Kidney (tissue), 14 donors: ENCODE measurements around the gene ZC3H10. TPM values are rescaled to one million over a fixed set of nuclear protein-coding genes. Genes with fewer than 3 reads are reported as not detected.
A peak's percentile ranks its signal among the peaks of the same experiment; 100 is the strongest.

Experiments
- DNase-seq, 5 donors: peaks; one replicate each; pipeline ENCODE4 v3.0.0-alpha.2; 2013 to 2020
- FAIRE-seq: peaks from 2 replicates; lab custom pipeline; 2012; peaks lifted over from hg19 to GRCh38; lab: Jason Lieb, UNC
- H3K27ac ChIP-seq, 2 donors: one replicate each; pipeline ENCODE4 v1.7.0; 2013; ENCODE audit warnings: low read depth in 2 of 2, low read length in 2 of 2, inconsistent platforms in 1 of 2
- H3K27me3 ChIP-seq: one replicate; pipeline ENCODE4 v1.7.1; 2013; ENCODE audit warnings: low read length, inconsistent platforms; ENCODE audit not compliant: control insufficient read depth, insufficient read depth
- H3K36me3 ChIP-seq, 3 donors: one replicate each; pipeline versions ENCODE4 v1.7.0 to v1.7.1; 2013; ENCODE audit warnings: low read length in 3 of 3, control low read depth in 1 of 3, inconsistent platforms in 1 of 3; ENCODE audit not compliant: insufficient read depth in 3 of 3, control insufficient read depth in 2 of 3
- H3K4me1 ChIP-seq, 3 donors: one replicate each; pipeline versions ENCODE4 v1.7.0 to v1.7.1; 2013; ENCODE audit warnings: low read length in 3 of 3, inconsistent platforms in 1 of 3, low read depth in 1 of 3; ENCODE audit not compliant: control insufficient read depth in 2 of 3, insufficient read depth in 2 of 3
- H3K4me3 ChIP-seq, 3 donors: one replicate each; pipeline versions ENCODE4 v1.7.0 to v1.8.1; 2013; ENCODE audit warnings: low read length in 3 of 3, control low read depth in 1 of 3, inconsistent platforms in 1 of 3
- H3K9ac ChIP-seq, 3 donors: one replicate each; pipeline versions ENCODE4 v1.7.0 to v1.7.1; 2013; ENCODE audit warnings: low read length in 3 of 3, control low read depth in 1 of 3, inconsistent platforms in 1 of 3
- H3K9me3 ChIP-seq, 3 donors: one replicate each; pipeline versions ENCODE4 v1.7.0 to v1.7.1; 2013; ENCODE audit warnings: low read length in 3 of 3, control low read depth in 1 of 3, inconsistent platforms in 1 of 3; ENCODE audit not compliant: control insufficient read depth in 2 of 3, insufficient read depth in 1 of 3
- CTCF ChIP-seq: IDR thresholded peaks from 3 replicates; pipeline ENCODE4 v1.5.1; 2012; ENCODE audit warnings: mild to moderate bottlenecking, moderate library complexity, borderline replicate concordance; ENCODE audit not compliant: insufficient read depth; ENCODE audit errors: extremely low read depth
- intact Hi-C: fragments of 100-400 bp; cut with DNase I; formaldehyde crosslinking; loops from one replicate; pipeline ENCODE4 v1.11.1; 2022
- polyA plus RNA-seq: library from polyadenylated mRNA; stranded (reverse); fragments of 350-450 nt; fragmentation: Illumina TruSeq; extraction: RNeasy Lipid Tissue Mini Kit (QIAGEN cat#74804); gene quantifications from one replicate; pipeline ENCODE4 v1.2.3, GENCODE V29; 2014; ENCODE audit warnings: low read depth, low replicate concordance; ENCODE audit not compliant: insufficient read depth
- total RNA-seq: library from RNA; stranded (reverse); fragmentation: NEBNext Ultra II Directional; extraction: Animal tissue kit (Norgen Biotek cat#: 25700); gene quantifications from one replicate; pipeline ENCODE4 v1.2.1, GENCODE V29; 2021
- donor health status: control.
- donor health status: control.
- donor health status: control.
- donor health status: control.
- donor health status: control.
- donor health status: DM: yes; HTN: yes; CAD: no.
- donor health status: Normal renal cell carcinoma (clear cell type).

ZC3H10 gene
- total and polyA plus RNA-seq, 2 donors from 2014 or later: 2.4 to 8.6 TPM

GRCh38 chr12:56159482-56160192 is 41.6 kb downstream of the ZC3H10 start:
- intact Hi-C loops: no loop called here
- TF ChIP-seq CTCF: no peak
- peak overlapping the region; percentile 95 to 100 (median 98) for H3K4me3 ChIP-seq
- H3K9me3 ChIP-seq: no peaks in the 10 kb centered on the region
- DNase-seq: no peak
- H3K36me3 ChIP-seq: peaks cover 9 to 43% (median 33%) of the 10 kb centered on the region in 3 donors
- peak overlapping the region; percentile 98 to 100 for H3K27ac ChIP-seq
- no peak for FAIRE-seq
- no peaks in the 10 kb centered on the region for H3K27me3 ChIP-seq
- H3K4me1 ChIP-seq: peaks cover 2 to 25% (median 23%) of the 10 kb centered on the region in 3 donors
- H3K9ac ChIP-seq: peak overlapping the region; percentile 90 to 100 (median 99)

GRCh38 chr12:56160193-56160763 is 42.2 kb downstream of the ZC3H10 start:
- H3K36me3 ChIP-seq: peaks cover 9 to 48% (median 35%) of the 10 kb centered on the region in 3 donors
- intact Hi-C loops: no loop called here
- TF ChIP-seq CTCF: no peak

GRCh38 chr12:56160894-56161689 is 43.0 kb downstream of the ZC3H10 start:
- no peaks in the 10 kb centered on the region for H3K27me3 ChIP-seq
- H3K27ac ChIP-seq: peak overlapping the region; percentile 98 to 100
- peaks cover 11 to 53% (median 36%) of the 10 kb centered on the region in 3 donors for H3K36me3 ChIP-seq
- peak overlapping the region in 2 of 3 donors; percentile 95 to 100 for H3K4me3 ChIP-seq
- H3K9me3 ChIP-seq: no peaks in the 10 kb centered on the region
- peak overlapping the region in 2 of 3 donors; percentile 15 to 99 for H3K9ac ChIP-seq
- DNase-seq (no peak), FAIRE-seq (no peak)
- peaks cover 2 to 23% (median 21%) of the 10 kb centered on the region in 3 donors for H3K4me1 ChIP-seq
- no peak for TF ChIP-seq CTCF
- intact Hi-C loops: no loop called here

More at GRCh38 chr12:56160193-56160763, 42.2 kb downstream of the ZC3H10 start:
- Histone ChIP-seq H3K27ac (peak overlapping the region; percentile 98 to 100), H3K4me3 (peak overlapping the region; percentile 3 to 100 (median 95)), H3K9me3 (no peaks in the 10 kb centered on the region), H3K4me1 (peaks cover 2 to 23% (median 22%) of the 10 kb centered on the region in 3 donors), H3K27me3 (no peaks in the 10 kb centered on the region), H3K9ac (peak overlapping the region in 2 of 3 donors; percentile 99 to 100)
- DNase-seq (peak in 1 of 5 donors; percentile 83), FAIRE-seq (no peak)
